Cardiac fibroblast (primary cell): ENCODE measurements around the gene FRMD4A.

Experiments
- DNase-seq, 2 donors: peaks; one replicate each; pipeline versions ENCODE4 v3.0.0 to v3.0.0-alpha.2; 2010; ENCODE audit warnings: low read depth in 2 of 2
- H3K4me3 ChIP-seq, 2 donors: replicated peaks in 1 of 2; 1 replicate in 1 of 2; 2 replicates in 1 of 2; pipeline ENCODE4 v1.5.1; 2011; ENCODE audit warnings: low read depth in 2 of 2, low read length in 2 of 2, mild to moderate bottlenecking in 2 of 2, moderate library complexity in 1 of 2
- CTCF ChIP-seq: IDR thresholded peaks from one replicate; pipeline ENCODE4 v1.5.1; 2011; ENCODE audit warnings: low read depth, mild to moderate bottlenecking, low read length, inconsistent platforms

FRMD4A gene

GRCh38 chr10:14026325-14026724 is 304.4 kb downstream of the FRMD4A start:
- H3K4me3 ChIP-seq: no peak overlapping the region
- TF ChIP-seq CTCF: no peak
- no peak for DNase-seq

GRCh38 chr10:14025283-14026189 is 305.2 kb downstream of the FRMD4A start:
- DNase-seq: no peak
- H3K4me3 ChIP-seq: no peak overlapping the region
- TF ChIP-seq CTCF: no peak

- no peak for DNase-seq
- no peak for TF ChIP-seq CTCF
- H3K4me3 ChIP-seq: no peak overlapping the region
Observed at GRCh38 chr10:14024329-14025202, 306.2 kb downstream of the FRMD4A start.

- TF ChIP-seq CTCF: no peak
- no peak for DNase-seq
- H3K4me3 ChIP-seq: no peak overlapping the region
Observed at GRCh38 chr10:14023673-14024328, 306.9 kb downstream of the FRMD4A start.

GRCh38 chr10:14022954-14023672 is 307.6 kb downstream of the FRMD4A start:
- no peak for TF ChIP-seq CTCF
- H3K4me3 ChIP-seq: no peak overlapping the region

GRCh38 chr10:14022052-14022451 is 308.7 kb downstream of the FRMD4A start:
- no peak for DNase-seq
- TF ChIP-seq CTCF: no peak
- no peak overlapping the region for H3K4me3 ChIP-seq

More at GRCh38 chr10:14022954-14023672, 307.6 kb downstream of the FRMD4A start:
- peak in 1 of 2 donors; percentile 30 for DNase-seq
